K562 (cell line): ENCODE data around the gene ARL14EPL. TPM values are rescaled to one million over a fixed set of nuclear protein-coding genes. Genes with fewer than 3 reads are reported as not detected.

Source experiments
- ELF1 ChIP-seq: fragments of 200-800 bp; sonication (Bioruptor generic); IDR thresholded peaks from 2 replicates; pipeline ENCODE4 v1.6.1; 2016; ENCODE audit warnings: missing genetic modification characterization, missing compliant biosample characterization
- EP400 ChIP-seq: fragments of 450-650 bp; IDR thresholded peaks from 2 replicates; pipeline ENCODE4 v1.6.1; 2017; ENCODE audit warnings: antibody characterized with exemption, mild to moderate bottlenecking, moderate library complexity
- GABPA ChIP-seq: fragments of 200-800 bp; sonication (Bioruptor generic); conservative IDR thresholded peaks from 2 replicates; pipeline ENCODE4 v1.6.1; 2016; ENCODE audit warnings: low read depth, missing genetic modification characterization, missing compliant biosample characterization
- KDM2B ChIP-seq: fragments of 250-450 bp; sonication (Bioruptor Pico); IDR thresholded peaks from 2 replicates; pipeline ENCODE4 v1.8.0; 2021; ENCODE audit warnings: mild to moderate bottlenecking, moderate library complexity
- KLF1 ChIP-seq: fragments of 450-650 bp; IDR thresholded peaks from 2 replicates; pipeline ENCODE4 v1.6.1; 2016; ENCODE audit warnings: missing genetic modification characterization, missing compliant biosample characterization
- KLF13 ChIP-seq: fragments of 450-650 bp; IDR thresholded peaks from 2 replicates; pipeline ENCODE4 v1.6.1; 2016; ENCODE audit warnings: missing genetic modification characterization, low read depth, mild to moderate bottlenecking, missing compliant biosample characterization, moderate library complexity, borderline replicate concordance
- MEF2D ChIP-seq: conservative IDR thresholded peaks from 2 replicates; pipeline ENCODE4 v1.6.1; 2016; ENCODE audit warnings: low read depth, missing genetic modification characterization, missing compliant biosample characterization
- NR1H2 ChIP-seq: sonication (generic); formaldehyde crosslinking; IDR thresholded peaks from 2 replicates; pipeline ENCODE4 v1.4.0; 2020; ENCODE audit warnings: mild to moderate bottlenecking, missing genetic modification reagents
- POLR3G ChIP-seq: IDR thresholded peaks from 2 replicates; pipeline ENCODE4 v1.6.1; 2011; ENCODE audit not compliant: insufficient read length, insufficient replicate concordance; ENCODE audit errors: extremely low read depth
- RCOR1 ChIP-seq, 2 experiments: IDR thresholded peaks; 2 replicates each; pipeline ENCODE4 v1.6.1; 2012; ENCODE audit warnings: low read depth in 2 of 2, low read length in 2 of 2, borderline replicate concordance in 1 of 2, improper control_type of control experiment in 1 of 2
- SUPT5H ChIP-seq: fragments of 450-650 bp; IDR thresholded peaks from 2 replicates; pipeline ENCODE4 v1.6.1; 2016
- WHSC1 ChIP-seq: IDR thresholded peaks from one replicate; pipeline ENCODE4 v1.6.1; 2012; ENCODE audit warnings: low read length, control low read depth, inconsistent platforms
- XRCC4 ChIP-seq: IDR thresholded peaks from one replicate; pipeline ENCODE4 v1.6.1; 2011; ENCODE audit not compliant: insufficient read depth, insufficient read length; ENCODE audit errors: extremely low read depth
- ZNF232 ChIP-seq: sonication (generic); formaldehyde crosslinking; IDR thresholded peaks from 2 replicates; pipeline ENCODE4 v1.8.0; 2022; ENCODE audit warnings: mild to moderate bottlenecking, missing genetic modification reagents
- polyA plus RNA-seq, 8 experiments: library from polyadenylated mRNA; depleted of rRNA in 4 of 8; stranded (reverse) in 5 of 8; unstranded in 3 of 8; fragments of >200 nt; fragmentation: Nextera tagmentation in 2 of 8; fragmentation: Illumina TruSeq in 1 of 8; extraction: Ambion mirVana in 2 of 8; extraction: Trizol in 1 of 8; gene quantifications; 2 replicates each; pipeline versions ENCODE4 v1.2.1 to v1.2.3, GENCODE V29; 2011 to 2014; ENCODE audit warnings: inconsistent platforms in 1 of 8, missing spikeins in 1 of 8
- total RNA-seq, 7 experiments: library from RNA; depleted of rRNA in 6 of 7; stranded (reverse); fragments of >200 nt in 6 of 7; fragmentation: Illumina TruSeq in 2 of 7; extraction: Trizol in 2 of 7; gene quantifications; 2 replicates each; pipeline versions ENCODE4 v1.2.1 to v1.2.3, GENCODE V29; 2011 to 2021; ENCODE audit warnings: low replicate concordance in 1 of 7
- TF ChIP-seq, protein P1 (sequence below): IDR thresholded peaks from 2 replicates; pipeline ENCODE4 v1.6.1; 2014; ENCODE audit warnings: antibody characterized with exemption
- TF ChIP-seq, protein P2 (sequence below): fragments of 450-650 bp; formaldehyde crosslinking; IDR thresholded peaks from 2 replicates; pipeline ENCODE4 v1.4.0; 2022; ENCODE audit warnings: missing genetic modification characterization
- TF ChIP-seq, protein P3 (sequence below): sonication (generic); formaldehyde crosslinking; IDR thresholded peaks from 2 replicates; pipeline ENCODE4 v1.8.0; 2022; ENCODE audit warnings: missing genetic modification reagents, mild to moderate bottlenecking, borderline replicate concordance
- TF ChIP-seq, protein P4 (sequence below), 2 experiments: fragments of 450-650 bp in 1 of 2; IDR thresholded peaks; 2 replicates each; pipeline ENCODE4 v1.6.1; 2011 to 2017; ENCODE audit warnings: low read depth in 2 of 2, antibody characterized with exemption in 1 of 2, borderline replicate concordance in 1 of 2, low read length in 1 of 2, mild to moderate bottlenecking in 1 of 2, mixed read lengths in 1 of 2; ENCODE audit not compliant: control insufficient read depth in 1 of 2
- TF ChIP-seq, protein P5 (sequence below): sonication (generic); formaldehyde crosslinking; IDR thresholded peaks from 2 replicates; pipeline ENCODE4 v1.9.0; 2022; ENCODE audit warnings: mild to moderate bottlenecking, missing genetic modification reagents

ARL14EPL gene
- total and polyA plus RNA-seq, 9 of the 15 experiments (the other 6 are each of a cell fraction or from before 2014, with no cell fraction given), result 0.06 to 0.14 (median 0.08) TPM; not detected in 5

DNA sequence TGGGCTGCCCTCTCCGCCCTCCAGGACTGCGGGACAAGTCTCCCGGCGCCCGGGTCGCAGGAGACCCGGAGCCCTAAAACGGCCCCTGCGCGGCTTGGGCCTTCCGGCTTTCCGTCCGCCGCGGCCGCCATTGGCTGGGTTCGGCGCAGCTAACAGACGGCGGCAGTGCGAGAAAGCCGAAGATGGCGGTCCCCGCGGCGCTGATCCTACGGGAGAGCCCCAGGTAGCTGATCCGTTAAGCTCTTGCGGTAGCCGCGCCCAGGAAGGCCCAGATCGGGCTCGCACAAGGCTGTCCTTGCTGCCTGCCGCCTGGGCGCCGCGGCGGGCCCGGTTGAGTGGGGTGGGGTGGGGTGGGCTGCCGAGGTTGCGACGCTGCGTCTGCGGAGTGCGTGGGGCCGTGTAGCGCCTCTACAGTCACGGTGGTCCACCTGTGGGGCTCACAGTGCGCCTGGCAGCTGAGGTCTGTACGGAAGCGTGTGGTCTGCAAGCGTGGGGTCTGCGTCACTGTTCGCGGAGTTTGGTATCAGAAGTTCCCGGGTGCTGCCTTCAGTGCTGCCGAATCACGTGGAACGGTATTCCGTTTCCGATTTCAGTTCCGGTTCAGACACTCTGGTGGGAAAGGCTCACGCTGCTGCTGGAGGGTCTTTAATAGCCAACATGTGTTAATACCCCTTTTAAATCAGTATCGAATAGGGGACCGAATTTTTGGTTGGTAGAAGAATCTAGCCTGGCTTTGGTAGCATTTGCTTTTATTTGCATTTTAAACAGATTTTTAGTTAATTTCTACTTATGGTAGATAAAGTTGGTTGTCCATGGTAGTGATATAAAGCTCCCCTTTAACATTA lies 52.8 kb downstream of the ARL14EPL start, which contains the start of gene COMMD10 (continued):
- TF ChIP-seq POLR3G (no peak), ZNF232 (peak; percentile 62; the same call in 1 of the 2 replicates), MEF2D (no peak), SUPT5H (peak; percentile 88), KLF13 (tag) (no peak), NR1H2 (CRISPR knock-in tag) (0 out of 2 replicates have a peak, but pooled peaks have one; percentile 71), KDM2B (CRISPR knock-in tag) (no peak), WHSC1 (no peak), XRCC4 (no peak), EP400 (peak; percentile 91), ELF1 (tag) (peak; percentile 71), RCOR1 (IDR thresholded peaks at IDR 0.05; ENCODE audit: borderline replicate concordance in 1 of 2, low read depth in 2 of 2, low read length in 2 of 2) (0 out of 4 replicates have a peak, but pooled peaks of 1 of the 2 experiments have one; percentile 2), GABPA (tag) (peak; percentile 89), KLF1 (tag) (no peak)
- TF ChIP-seq, protein P1, sequence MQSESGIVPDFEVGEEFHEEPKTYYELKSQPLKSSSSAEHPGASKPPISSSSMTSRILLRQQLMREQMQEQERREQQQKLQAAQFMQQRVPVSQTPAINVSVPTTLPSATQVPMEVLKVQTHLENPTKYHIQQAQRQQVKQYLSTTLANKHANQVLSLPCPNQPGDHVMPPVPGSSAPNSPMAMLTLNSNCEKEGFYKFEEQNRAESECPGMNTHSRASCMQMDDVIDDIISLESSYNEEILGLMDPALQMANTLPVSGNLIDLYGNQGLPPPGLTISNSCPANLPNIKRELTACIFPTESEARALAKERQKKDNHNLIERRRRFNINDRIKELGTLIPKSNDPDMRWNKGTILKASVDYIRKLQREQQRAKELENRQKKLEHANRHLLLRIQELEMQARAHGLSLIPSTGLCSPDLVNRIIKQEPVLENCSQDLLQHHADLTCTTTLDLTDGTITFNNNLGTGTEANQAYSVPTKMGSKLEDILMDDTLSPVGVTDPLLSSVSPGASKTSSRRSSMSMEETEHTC, result peak; percentile 44; the same call in 1 of the 2 replicates
- TF ChIP-seq, protein P2, sequence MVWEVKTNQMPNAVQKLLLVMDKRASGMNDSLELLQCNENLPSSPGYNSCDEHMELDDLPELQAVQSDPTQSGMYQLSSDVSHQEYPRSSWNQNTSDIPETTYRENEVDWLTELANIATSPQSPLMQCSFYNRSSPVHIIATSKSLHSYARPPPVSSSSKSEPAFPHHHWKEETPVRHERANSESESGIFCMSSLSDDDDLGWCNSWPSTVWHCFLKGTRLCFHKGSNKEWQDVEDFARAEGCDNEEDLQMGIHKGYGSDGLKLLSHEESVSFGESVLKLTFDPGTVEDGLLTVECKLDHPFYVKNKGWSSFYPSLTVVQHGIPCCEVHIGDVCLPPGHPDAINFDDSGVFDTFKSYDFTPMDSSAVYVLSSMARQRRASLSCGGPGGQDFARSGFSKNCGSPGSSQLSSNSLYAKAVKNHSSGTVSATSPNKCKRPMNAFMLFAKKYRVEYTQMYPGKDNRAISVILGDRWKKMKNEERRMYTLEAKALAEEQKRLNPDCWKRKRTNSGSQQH, result no peak
- TF ChIP-seq, protein P3, sequence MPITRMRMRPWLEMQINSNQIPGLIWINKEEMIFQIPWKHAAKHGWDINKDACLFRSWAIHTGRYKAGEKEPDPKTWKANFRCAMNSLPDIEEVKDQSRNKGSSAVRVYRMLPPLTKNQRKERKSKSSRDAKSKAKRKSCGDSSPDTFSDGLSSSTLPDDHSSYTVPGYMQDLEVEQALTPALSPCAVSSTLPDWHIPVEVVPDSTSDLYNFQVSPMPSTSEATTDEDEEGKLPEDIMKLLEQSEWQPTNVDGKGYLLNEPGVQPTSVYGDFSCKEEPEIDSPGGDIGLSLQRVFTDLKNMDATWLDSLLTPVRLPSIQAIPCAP (CRISPR knock-in tag), result no peak
- TF ChIP-seq, protein P4, sequence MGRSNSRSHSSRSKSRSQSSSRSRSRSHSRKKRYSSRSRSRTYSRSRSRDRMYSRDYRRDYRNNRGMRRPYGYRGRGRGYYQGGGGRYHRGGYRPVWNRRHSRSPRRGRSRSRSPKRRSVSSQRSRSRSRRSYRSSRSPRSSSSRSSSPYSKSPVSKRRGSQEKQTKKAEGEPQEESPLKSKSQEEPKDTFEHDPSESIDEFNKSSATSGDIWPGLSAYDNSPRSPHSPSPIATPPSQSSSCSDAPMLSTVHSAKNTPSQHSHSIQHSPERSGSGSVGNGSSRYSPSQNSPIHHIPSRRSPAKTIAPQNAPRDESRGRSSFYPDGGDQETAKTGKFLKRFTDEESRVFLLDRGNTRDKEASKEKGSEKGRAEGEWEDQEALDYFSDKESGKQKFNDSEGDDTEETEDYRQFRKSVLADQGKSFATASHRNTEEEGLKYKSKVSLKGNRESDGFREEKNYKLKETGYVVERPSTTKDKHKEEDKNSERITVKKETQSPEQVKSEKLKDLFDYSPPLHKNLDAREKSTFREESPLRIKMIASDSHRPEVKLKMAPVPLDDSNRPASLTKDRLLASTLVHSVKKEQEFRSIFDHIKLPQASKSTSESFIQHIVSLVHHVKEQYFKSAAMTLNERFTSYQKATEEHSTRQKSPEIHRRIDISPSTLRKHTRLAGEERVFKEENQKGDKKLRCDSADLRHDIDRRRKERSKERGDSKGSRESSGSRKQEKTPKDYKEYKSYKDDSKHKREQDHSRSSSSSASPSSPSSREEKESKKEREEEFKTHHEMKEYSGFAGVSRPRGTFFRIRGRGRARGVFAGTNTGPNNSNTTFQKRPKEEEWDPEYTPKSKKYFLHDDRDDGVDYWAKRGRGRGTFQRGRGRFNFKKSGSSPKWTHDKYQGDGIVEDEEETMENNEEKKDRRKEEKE (IDR thresholded peaks at IDR 0.05; ENCODE audit: borderline replicate concordance in 1 of 2, control insufficient read depth in 1 of 2, low read depth in 2 of 2, low read length in 1 of 2), result 0 out of 4 replicates have a peak, but pooled peaks of 1 of the 2 experiments have one; percentile 41
- TF ChIP-seq, protein P5, sequence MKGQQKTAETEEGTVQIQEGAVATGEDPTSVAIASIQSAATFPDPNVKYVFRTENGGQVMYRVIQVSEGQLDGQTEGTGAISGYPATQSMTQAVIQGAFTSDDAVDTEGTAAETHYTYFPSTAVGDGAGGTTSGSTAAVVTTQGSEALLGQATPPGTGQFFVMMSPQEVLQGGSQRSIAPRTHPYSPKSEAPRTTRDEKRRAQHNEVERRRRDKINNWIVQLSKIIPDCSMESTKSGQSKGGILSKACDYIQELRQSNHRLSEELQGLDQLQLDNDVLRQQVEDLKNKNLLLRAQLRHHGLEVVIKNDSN (CRISPR knock-in tag), result peak; percentile 80
